GM18873 (cell line): ENCODE measurements around the gene PUM2.

Experiments
- ATAC-seq: cut with Tn5 transposase; IDR thresholded peaks from one replicate; pipeline ENCODE4 v1.9.1; 2021; ENCODE audit warnings: mild to moderate bottlenecking, moderate library complexity, moderate number of reproducible peaks; ENCODE audit not compliant: unreplicated experiment, low FRiP score

The PUM2 gene

DNA sequence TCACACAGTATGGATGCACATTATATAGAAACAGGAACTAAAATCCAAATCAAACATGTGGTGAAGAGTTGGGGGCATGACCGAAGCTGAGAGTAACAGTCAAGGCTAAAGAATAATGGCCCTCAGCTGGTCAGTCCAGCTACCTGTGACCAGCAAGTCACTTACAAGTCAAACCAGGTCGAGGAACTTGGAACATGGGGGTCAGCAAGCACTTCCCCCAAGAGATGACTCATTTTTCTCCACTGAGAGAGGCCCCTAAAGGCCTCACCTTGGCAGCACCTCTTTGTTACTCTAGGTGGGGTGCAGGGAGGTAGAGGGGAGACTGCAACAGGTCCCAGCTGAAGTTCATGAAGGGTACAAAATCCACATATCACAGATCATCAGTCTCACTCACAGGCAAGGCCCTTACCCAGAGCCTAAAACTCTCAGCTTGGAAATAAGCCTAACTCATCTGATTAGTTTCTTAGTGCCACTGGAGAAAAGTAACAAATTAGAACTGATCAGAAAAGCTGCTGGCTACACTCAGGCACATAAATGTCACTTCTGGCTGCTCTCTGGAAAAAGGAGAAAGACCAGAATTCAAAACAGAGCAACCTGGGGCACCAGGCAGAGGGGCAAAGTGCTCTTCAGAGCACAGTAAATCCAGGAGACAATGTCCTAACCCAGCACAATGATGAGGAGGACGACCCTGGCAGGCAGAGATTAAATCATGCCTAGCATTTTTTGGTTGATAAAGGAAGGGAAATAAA is 129.7 kb downstream of the PUM2 start:
- no peak for ATAC-seq

DNA sequence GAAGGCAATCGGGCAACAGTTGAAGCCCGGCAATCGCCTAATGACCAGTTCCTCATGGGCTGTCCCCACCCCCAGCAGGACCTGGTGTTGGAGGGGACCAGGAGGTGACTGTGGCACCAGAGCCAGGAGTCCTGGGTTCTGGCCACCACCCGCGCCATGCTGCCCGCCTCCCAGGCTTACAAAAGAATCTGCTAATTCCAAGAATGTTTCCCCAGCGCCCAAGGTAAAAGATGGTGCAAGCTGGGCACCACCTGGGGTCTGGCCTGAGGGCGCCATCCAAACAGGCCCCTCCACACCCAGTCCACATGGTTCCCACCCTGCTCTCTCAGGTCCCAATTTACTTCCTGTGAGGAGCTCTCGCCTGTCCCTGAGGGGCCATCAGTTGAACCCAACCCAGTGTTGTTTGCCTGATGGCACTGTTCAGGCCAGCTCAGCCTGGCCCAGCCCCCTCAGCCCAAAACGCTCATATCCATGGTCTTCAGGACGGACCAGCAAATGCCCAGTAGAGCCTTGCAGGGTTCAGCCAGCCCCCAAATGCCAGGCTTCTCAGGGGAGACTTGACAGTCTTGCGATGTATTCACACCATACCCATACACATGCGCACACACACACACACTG is 130.8 kb downstream of the PUM2 start:
- no peak for ATAC-seq

DNA sequence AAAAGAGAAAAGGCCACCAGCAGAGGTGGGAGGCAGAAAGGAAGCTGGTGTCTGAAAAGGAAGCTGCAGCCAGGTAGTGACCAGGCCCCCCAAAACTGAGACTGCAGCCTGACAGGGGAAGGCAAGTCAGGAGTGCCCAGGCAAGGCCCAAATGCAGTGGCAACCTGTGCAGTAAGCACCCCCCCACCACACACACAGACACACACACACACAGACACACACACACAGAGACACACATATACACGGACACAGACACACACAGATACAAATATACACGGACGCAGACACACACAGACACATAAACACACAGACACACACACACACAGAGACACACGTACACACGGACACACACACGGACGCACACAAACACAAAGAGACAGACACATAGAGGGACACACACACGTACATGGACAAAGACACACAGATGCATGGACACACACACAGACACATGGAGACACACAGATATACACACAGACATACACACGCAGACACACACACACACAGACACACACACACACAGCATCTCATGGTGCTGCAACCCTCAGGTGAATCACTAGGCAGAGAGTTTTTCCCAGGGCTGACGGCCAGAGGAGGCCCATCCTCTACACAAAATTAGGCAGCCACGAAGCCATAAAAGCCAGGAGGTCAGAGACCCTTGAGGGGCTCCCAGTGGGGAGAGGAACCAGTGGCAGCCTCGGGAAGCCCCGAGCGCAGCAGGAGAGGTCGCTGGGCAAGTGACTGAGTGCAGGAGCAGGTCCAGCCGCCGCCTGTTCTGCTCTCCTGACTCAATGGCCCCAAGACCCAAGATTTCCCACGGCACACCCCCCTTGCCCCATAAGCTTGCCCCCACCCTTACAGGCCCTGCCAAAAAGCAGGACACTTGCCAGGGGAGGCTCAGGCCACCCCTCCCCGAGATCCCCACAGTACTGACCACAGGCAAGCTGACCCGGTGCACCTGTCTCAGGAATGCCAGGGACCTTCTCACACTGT is 132.0 kb downstream of the PUM2 start:
- ATAC-seq, result no peak

DNA sequence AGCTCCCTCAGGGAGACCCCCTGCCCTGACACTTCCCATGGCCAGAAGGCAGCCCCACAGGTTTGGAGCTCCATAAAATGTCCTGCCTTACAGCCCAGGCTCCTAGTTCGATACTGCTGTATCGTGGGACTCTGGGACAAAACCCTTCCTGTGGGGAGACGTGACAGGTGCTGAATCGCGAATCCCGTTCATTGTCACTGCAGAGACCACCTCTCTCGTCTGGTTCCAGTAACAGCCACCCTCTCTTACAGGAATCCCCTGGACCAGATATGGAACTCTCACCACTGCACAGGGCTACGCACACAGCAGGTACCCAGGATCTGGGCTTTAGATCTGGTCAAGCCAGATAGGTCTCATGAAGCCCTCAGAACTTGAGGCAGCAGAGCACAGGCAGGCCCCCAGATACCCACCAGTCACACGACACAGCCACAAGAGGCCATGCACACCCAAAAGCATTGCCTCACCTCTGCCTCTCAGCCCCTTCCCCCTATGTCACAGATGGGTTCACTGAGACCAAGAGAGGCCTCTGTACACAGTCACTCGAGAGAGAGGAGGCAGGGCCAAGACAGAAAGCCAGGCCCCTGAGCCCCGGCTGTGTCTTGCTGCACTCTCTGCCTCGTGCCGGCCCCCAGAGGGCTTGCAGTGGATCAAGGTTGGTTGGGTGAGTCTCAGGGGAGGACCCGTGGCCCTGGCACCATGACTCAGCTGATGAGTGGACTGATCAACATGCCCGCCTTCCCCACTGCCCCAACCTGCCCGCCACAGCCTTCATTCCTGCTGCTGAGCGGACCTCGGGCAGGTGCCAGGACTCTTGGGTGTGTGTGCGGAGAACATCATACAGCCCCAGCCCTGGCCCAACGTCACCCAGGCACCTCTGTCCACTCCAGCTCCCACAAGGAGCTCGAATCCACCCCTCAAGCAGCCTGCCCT is 133.3 kb downstream of the PUM2 start:
- no peak for ATAC-seq

DNA sequence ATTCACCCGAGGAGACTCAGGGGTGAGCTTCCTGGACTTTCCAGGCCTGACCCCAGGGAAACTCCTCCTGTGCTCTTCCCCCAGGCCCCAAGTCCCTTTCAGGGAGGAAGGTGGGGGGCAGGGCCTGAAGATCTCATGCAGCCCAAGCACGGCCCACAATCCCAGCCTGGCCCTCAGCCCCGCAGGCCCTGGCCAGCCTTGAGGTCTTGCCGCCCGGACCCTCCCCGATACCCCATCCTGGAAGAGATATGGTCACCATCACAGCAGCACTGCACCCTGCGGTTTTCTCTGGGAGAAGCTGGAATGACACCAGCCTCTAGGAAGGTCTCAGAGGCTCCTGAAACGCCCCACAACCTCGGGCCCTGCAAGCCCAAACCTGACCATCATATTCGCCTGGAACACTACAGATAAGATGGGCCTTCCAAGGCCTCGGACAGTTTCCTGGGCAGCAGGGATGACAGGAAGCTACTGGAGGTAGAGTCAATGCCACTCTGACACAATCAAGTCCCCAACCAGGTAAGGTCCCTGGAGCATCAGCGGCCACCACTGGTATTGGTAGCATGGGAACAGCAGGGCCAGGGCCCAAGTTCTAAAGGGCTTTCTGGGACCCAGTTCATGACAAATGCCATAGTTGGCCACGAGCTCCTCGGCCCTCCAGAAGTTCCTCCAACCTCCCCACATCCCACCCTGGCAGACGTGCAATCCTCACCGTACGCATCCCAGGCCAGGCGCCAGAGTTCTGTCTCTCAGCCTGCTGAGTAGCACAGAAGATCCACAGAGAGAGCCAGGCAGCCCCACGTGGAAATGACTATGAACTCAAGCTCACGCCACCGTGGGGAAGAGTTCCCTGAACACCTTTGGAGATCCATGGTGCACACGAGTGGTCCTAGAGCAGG is 134.3 kb downstream of the PUM2 start:
- no peak for ATAC-seq

DNA sequence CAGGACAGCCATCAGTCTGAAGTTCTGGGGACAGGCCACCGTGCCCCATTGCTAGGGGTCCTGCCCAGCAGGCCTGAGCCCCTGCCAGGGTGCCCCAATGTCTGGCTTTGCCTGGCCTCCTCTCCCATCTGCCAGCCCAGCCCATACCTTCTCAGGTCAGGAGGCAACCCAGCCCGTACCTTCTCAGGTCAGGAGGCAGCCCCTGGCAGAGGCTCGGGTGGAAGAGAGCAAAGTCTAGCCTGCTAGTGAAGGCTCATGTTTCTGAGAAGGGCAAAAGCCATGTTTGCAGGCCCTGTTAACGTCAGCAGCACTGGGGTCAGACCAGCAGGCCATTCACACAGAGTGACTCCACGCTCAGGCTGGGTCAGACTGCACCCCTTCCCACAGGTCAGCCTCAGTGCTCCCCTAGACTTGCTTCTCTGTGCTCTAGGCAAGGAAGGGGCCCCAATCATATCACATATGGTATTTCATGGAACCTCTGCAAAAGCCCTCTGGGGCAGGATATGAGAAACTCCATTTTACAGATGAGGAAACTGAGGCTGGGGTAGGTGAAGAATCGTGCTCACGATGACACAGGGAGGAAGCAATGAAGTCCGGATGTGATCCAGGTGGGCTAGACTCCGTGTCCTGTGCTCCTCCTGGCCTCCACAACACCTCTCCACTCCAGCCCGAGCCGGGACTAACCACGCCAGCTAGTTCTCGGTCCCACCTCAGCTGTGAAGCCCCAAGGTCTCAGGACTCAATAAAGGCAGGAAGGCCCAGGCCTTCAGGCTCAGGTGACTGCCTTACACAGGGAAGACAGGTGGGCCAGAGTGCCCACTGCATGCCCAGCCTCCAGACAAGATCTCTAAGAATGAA is 135.2 kb downstream of the PUM2 start:
- no peak for ATAC-seq

DNA sequence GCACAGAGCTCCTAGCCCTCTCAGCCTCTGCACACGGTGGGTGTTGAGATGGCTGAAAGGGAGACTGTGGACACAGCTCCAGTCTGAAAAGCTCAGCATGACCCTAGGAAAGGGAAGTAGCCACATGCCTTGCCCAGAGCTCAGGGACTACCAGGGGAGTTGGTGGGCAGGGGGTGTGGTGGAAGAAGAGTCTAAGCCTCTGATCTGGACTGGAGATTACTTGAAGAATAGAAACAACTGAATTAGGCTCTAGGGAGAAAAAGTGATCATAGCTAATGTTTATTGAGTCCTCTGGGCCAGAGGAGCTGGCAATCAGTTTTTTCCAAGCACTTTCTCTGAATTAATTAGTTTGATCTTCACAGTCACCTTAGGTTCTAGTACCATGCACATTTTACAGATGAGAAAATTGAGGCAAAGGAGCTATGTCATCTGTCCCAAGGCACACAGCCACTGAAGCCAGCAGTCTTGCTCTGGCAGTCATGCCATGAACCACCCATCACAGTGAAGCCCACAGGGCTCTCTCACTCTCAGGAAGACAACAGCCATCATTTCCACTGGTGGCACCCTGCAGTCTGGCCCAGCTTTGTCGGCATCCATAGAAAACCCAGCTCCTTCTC is 136.0 kb downstream of the PUM2 start:
- ATAC-seq, result no peak

DNA sequence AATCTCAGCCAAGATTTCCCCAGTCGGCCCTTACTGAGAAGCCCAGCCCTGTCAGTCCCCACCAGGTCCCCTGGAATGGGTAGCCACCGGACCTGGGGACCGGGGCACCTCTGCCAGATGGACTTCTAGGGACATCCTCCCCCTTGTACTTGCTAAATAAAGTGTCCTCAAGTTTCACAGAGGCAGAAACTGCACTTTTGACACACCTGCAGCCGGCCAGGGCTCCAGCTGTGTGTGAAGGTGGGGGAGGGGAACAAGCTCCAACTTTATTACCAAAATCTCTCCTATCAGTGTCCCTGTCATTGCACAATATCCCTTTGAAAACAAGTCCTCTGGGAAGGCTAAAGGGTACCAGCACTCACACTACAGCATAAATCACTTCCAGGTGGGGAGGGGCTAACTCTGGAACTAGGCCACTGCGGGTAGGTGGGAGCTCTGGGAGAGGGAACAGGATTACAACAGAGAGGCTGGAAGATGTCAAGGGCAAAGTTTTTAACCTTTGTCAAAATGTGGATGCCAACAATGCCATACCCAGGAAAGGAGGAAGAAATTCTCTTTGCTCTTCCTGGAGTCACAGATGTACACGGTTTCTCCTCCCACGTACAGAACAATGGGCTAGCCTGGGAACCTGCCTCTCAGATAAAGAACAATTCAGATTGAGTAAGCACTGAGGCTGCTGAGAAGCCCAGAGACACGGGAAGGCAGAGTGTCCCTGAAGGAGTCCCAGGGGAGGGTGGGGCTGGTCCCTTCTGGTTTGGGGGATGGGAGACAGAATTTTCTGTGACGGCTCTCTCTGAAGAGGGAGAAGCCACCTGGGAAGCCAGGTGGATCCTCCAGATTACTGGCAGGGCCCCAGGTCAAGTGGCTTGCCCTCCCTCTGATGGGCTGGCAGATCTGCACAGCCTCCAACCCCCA is 136.7 kb downstream of the PUM2 start:
- no peak for ATAC-seq

DNA sequence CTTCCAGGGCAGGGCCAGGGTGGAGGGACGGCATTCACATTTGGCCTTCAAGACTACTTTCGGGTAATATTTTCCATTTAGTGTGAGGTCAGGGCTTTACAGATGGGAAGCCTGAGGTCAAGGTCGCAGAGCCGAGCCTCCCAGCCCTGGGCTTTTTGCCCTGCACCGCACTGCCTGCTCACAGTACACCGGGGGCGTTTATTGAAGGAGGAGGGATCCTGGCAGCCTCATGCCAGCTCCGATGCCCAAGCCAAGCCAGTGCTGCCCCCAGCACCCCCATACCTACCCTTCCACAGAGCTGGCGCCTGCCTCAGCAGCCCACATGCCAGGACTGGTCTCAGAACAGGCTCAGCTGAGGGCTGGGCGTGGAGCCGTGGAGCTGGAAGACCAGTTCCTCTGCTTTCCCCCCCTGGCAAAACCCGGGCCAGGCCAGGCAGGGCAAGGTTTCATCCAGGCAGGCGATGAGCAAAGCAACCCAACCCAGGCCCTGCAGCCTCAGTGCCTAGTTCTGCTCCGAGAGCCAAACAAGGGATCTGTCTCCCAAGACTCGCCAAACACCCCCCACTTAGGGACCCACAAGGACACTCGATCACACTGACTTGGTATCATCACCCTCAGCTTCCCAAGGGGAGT is 137.7 kb downstream of the PUM2 start:
- ATAC-seq, result no peak

DNA sequence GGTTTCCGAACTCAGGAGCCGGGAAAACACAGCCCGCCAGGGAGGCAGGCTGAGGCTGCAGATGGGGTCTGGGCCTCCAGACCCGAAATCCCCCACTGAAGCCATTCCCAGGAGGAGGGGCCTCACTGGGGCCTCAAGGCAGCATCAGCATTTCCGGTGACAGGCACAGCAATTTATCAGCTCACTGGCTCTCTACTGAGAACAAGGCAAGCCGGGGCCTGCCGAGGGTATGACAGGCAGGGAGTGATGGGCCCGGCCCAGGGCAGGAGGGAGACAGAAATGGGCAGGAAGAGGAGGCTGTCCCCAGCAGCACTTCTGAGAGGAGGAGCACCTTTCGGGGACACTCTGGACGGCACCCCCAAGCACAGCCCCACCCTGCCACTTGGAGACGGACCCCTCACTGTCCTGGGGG is 138.2 kb downstream of the PUM2 start:
- no peak for ATAC-seq

DNA sequence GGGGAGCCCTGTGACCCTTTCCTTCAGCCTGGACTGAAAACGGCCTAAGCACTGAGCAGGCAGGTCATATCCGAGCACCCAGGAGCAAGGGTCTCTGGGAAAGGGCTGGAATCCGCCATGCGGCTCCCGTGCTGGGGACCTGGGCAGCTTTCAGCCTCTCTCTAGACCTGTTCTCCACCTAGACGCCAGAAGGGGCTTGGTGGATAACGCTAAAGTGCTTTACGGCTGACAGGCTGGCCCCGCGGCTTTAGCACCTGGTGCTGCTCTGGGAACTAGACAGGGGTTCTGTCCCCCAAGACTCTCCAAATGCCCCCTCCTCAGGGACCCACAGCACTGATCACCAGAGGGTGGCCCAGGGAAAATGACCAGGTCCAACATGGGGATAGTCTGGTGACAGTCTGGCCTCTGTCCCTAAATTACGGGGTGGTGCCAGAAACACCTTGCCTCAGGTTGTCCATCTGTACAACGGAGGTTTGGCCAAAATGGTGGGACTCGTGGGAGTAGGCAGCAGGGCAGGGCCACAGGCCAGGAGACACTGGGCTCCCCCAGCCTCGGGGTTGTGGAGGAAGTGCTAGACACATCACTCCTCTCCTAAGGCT is 138.7 kb downstream of the PUM2 start:
- ATAC-seq, result no peak

DNA sequence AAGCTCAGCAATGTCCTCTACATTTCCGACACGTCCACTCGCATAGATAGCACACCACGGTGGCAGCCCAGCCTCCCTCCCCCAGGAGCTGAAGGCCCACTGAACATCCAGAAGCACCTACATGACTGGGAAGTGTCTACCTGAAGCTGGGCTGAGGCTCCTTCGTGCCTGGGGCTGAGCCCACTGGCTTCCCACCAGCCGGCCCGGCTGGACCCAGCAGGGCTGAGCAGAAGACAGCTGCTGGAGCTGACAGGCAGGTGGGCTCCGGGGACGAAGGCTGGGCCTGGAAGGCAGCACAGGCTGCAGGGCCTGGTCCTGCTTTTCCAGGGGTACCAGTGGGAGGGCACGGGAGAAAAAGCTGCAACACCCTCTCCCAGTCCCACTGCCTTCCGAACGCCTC is 139.2 kb downstream of the PUM2 start:
- ATAC-seq, result no peak

DNA sequence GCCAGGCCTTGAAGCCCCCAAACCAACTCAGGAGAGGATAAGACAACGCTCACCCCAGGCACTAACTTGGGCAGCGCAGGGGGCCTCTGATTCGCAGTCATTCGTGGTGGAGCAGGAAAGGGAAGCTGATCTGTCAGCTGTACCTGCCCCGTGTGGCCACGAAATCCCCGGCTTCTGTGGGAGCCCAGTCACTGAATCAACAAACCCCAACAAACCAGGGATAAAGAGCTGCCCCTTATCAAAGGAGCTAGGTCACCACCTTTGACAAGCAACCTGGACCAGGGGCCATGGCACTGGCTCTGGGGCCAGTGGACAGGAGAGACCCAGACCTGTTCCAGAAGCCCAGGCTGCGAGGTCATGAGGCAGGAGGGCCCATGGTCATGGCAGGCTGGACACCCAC is 140.2 kb downstream of the PUM2 start:
- ATAC-seq, result no peak

DNA sequence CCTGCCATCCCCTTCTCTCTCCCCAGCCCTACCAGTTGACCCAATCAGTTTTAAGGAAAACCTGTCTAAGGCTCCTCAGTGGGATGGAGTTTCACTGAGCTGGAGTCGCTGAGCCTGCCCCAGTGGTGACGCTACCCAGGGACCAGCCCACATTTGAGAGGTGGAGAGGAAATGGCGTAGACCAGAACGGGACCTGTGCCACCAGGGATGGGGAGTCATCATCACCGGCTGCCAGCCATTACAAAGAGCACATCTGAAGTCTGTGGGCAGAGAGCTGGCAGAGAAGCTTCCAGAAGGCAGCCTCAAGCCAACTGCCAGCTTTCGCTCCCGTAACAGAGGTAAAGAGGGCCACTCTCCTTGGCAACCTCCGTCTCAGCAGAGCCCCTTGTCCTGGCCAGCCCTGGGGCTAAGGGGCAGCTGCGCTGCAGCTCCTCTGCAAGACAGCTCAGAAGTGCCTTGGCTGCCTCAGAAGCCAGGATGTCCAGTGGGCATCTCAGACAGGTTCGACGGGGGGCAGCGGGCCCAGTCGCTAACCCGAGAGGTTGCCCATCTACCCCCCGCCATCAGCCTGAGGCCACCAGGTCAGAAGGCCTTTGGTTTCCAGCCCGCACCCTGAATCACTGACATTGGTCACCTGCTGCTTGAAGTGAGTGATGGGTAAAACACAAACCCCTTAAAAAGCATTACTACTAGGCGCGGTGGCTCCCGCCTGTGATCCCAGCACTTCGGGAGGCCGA is 141.1 kb downstream of the PUM2 start:
- ATAC-seq, result no peak

DNA sequence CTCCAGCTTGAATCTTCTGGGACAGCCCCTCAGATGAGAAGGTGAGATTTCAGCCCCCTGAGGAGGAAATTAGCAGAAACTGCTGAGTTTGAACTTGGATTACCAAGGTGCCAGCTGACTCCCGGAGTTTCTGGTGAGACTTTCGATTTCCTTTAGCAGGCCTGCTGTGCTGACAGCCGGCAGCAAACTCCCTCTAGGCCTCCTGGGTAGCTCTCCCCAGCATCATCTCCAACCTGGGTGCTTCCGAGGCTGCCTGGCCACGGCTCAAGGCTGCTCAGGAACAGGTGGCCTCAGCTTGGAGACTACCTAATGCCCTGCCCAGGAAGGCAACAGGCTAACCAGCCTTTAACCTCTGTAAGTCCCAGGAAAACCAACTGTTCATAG is 142.2 kb downstream of the PUM2 start:
- no peak for ATAC-seq
